ENCODE data around the gene VWDE.

The VWDE gene

DNA sequence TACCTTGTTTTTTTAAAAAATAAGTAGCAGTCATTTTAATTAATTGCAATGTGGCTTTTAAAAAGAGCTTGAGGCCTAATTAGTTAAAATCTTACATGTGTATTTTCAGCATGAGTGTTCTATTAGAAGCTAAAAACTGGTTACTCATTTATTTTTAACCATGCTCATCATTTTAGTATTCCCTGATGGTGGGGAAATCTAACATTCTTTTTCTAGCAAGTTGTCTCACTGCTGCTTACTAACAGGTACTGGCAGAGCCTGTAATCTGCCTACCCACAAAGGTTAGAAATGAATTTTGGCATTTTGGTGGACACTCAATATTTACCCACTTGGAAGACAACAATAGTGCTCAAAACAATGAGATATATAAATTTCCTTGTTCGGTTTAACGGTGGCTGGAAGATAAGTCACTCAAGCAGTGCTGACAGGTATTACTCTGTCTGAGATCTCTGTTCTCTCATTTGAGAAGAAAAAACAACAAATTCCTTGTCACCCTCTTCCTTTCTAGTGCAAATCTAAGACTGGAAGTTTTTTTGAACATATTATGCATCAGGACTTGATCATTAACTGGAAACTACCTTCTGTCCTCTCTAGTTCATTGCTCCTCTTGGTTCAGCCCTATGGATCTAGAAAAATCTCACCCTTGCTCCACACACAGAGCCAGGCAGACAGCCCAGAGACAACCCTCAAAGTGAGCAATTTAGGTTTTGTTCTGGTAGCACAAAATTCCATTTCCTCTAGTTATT lies 83.3 kb downstream of the VWDE start:
- Histone ChIP-seq H2BK5ac (ENCODE audit: low read depth, low read length, poor library complexity, severe bottlenecking) (no peak overlapping the region), H3K14ac (ENCODE audit: low read length in 2 of 2) (no peak overlapping the region), H4K8ac (ENCODE audit: low read length) (no peak overlapping the region), H3K4me1 (ENCODE audit: control insufficient read depth, insufficient read depth, low read depth, low read length) (no peaks in the 10 kb centered on the region), H3K23ac (ENCODE audit: low read length in 2 of 2) (no peak overlapping the region), H3K4me3 (ENCODE audit: insufficient read depth in 1 of 2, low read depth in 1 of 2, low read length in 2 of 2) (no peak overlapping the region), H3K79me1 (replicated peaks; ENCODE audit: low read length, poor library complexity, severe bottlenecking) (no peaks in the 10 kb centered on the region), H2BK12ac (ENCODE audit: low read length in 2 of 2) (no peak overlapping the region), H4K91ac (ENCODE audit: low read length) (no peak overlapping the region), H3K27me3 (ENCODE audit: control insufficient read depth in 1 of 2, insufficient read depth in 1 of 2, low read length in 2 of 2) (no peaks in the 10 kb centered on the region), H3K36me3 (ENCODE audit: control insufficient read depth in 1 of 2, insufficient read depth in 2 of 2, low read depth in 1 of 2, low read length in 2 of 2) (no peaks in the 10 kb centered on the region), H3K9ac (ENCODE audit: low read length) (no peak overlapping the region), H3K9me3 (ENCODE audit: control insufficient read depth, low read length) (no peaks in the 10 kb centered on the region), H3K18ac (ENCODE audit: low read depth in 1 of 2, low read length in 2 of 2) (no peak overlapping the region), H3K4ac (ENCODE audit: low read depth in 1 of 2, low read length in 2 of 2) (no peak overlapping the region), H3K27ac (ENCODE audit: low read length, poor library complexity, severe bottlenecking) (no peak overlapping the region), H2AK5ac (ENCODE audit: low read length, severe bottlenecking) (no peak overlapping the region), H2AFZ (ENCODE audit: low read depth, low read length) (no peak overlapping the region), H2BK15ac (ENCODE audit: low read depth, poor library complexity, severe bottlenecking) (no peak overlapping the region), H2BK120ac (ENCODE audit: low read depth, low read length) (no peak overlapping the region), H3K4me2 (ENCODE audit: low read length, poor library complexity, severe bottlenecking) (no peak overlapping the region)
- no peak for DNase-seq
- 94% methylated on average over 2 of the region's 2 CpGs for WGBS

DNA sequence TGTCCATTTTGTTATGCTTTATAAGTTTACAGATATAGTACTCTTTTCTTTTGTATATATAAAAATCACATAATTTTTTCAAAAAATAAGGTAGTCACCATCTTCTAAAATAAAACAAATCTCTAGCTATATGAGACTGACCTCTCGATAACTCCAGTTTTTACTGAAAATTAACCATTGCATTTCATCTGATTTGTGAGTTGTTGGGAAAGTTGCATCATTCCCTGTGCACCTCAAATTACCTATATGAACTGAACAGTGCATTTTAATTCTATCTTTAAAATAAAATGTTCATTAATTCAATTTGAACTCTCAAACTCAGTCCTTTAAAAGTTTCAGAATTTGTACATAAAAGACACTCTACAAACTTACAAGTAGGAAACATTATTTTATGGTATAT lies 86.0 kb downstream of the VWDE start:
- no peaks in the 10 kb centered on the region for H3K9me3 ChIP-seq (ENCODE audit: control insufficient read depth, low read length)
- H4K8ac ChIP-seq (ENCODE audit: low read length), result no peak overlapping the region
- H2AK5ac ChIP-seq (ENCODE audit: low read length, severe bottlenecking), result no peak overlapping the region
- H2BK12ac ChIP-seq (ENCODE audit: low read length in 2 of 2), result no peak overlapping the region
- no peaks in the 10 kb centered on the region for H3K4me1 ChIP-seq (ENCODE audit: control insufficient read depth, insufficient read depth, low read depth, low read length)
- no peak overlapping the region for H3K4ac ChIP-seq (ENCODE audit: low read depth in 1 of 2, low read length in 2 of 2)
- H3K4me3 ChIP-seq (ENCODE audit: insufficient read depth in 1 of 2, low read depth in 1 of 2, low read length in 2 of 2), result no peak overlapping the region
- no peak overlapping the region for H2BK15ac ChIP-seq (ENCODE audit: low read depth, poor library complexity, severe bottlenecking)
- no peak overlapping the region for H2BK5ac ChIP-seq (ENCODE audit: low read depth, low read length, poor library complexity, severe bottlenecking)
- DNase-seq, result no peak
- H4K91ac ChIP-seq (ENCODE audit: low read length), result no peak overlapping the region
- H3K18ac ChIP-seq (ENCODE audit: low read depth in 1 of 2, low read length in 2 of 2), result no peak overlapping the region
- H2BK120ac ChIP-seq (ENCODE audit: low read depth, low read length), result no peak overlapping the region
- no peaks in the 10 kb centered on the region for H3K36me3 ChIP-seq (ENCODE audit: control insufficient read depth in 1 of 2, insufficient read depth in 2 of 2, low read depth in 1 of 2, low read length in 2 of 2)
- H3K23ac ChIP-seq (ENCODE audit: low read length in 2 of 2), result no peak overlapping the region
- no peak overlapping the region for H3K9ac ChIP-seq (ENCODE audit: low read length)
- WGBS, result no CpG with 5 or more reads among the region's 1 CpG
- no peak overlapping the region for H3K27ac ChIP-seq (ENCODE audit: low read length, poor library complexity, severe bottlenecking)
- no peaks in the 10 kb centered on the region for H3K27me3 ChIP-seq (ENCODE audit: control insufficient read depth in 1 of 2, insufficient read depth in 1 of 2, low read length in 2 of 2)
- H3K79me1 ChIP-seq (replicated peaks; ENCODE audit: low read length, poor library complexity, severe bottlenecking), result no peaks in the 10 kb centered on the region
- H3K14ac ChIP-seq (ENCODE audit: low read length in 2 of 2), result no peak overlapping the region
- H3K4me2 ChIP-seq (ENCODE audit: low read length, poor library complexity, severe bottlenecking), result no peak overlapping the region
- H2AFZ ChIP-seq (ENCODE audit: low read depth, low read length), result no peak overlapping the region

DNA sequence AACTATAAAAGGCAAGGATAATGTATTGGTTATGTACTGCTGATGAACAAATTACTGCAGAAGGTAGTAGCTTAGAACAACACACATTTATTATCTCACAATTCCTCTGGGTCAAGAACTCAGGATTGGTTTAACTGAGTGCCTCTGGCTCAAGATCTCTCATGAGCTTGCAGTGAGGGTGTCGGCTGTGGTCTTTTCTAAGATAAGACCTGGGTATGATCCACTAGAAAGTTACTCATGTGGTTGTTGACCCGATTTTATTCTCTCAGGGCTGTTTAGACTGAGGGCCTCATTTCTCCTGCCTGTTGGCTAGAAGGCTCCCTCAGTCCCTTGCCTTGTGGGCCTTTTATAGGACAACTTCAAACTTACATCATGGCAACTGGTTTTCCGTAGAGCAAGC lies 86.7 kb downstream of the VWDE start:
- no peak overlapping the region for H2AK5ac ChIP-seq (ENCODE audit: low read length, severe bottlenecking)
- no peaks in the 10 kb centered on the region for H3K4me1 ChIP-seq (ENCODE audit: control insufficient read depth, insufficient read depth, low read depth, low read length)
- H2BK12ac ChIP-seq (ENCODE audit: low read length in 2 of 2), result no peak overlapping the region
- H2BK5ac ChIP-seq (ENCODE audit: low read depth, low read length, poor library complexity, severe bottlenecking), result no peak overlapping the region
- DNase-seq, result no peak
- H3K9me3 ChIP-seq (ENCODE audit: control insufficient read depth, low read length), result no peaks in the 10 kb centered on the region
- H2BK15ac ChIP-seq (ENCODE audit: low read depth, poor library complexity, severe bottlenecking), result no peak overlapping the region
- H3K14ac ChIP-seq (ENCODE audit: low read length in 2 of 2), result no peak overlapping the region
- no peak overlapping the region for H3K23ac ChIP-seq (ENCODE audit: low read length in 2 of 2)
- H3K4me2 ChIP-seq (ENCODE audit: low read length, poor library complexity, severe bottlenecking), result no peak overlapping the region
- no peak overlapping the region for H3K18ac ChIP-seq (ENCODE audit: low read depth in 1 of 2, low read length in 2 of 2)
- no peaks in the 10 kb centered on the region for H3K36me3 ChIP-seq (ENCODE audit: control insufficient read depth in 1 of 2, insufficient read depth in 2 of 2, low read depth in 1 of 2, low read length in 2 of 2)
- no peaks in the 10 kb centered on the region for H3K27me3 ChIP-seq (ENCODE audit: control insufficient read depth in 1 of 2, insufficient read depth in 1 of 2, low read length in 2 of 2)
- H2BK120ac ChIP-seq (ENCODE audit: low read depth, low read length), result no peak overlapping the region
- H3K79me1 ChIP-seq (replicated peaks; ENCODE audit: low read length, poor library complexity, severe bottlenecking), result no peaks in the 10 kb centered on the region
- no peak overlapping the region for H3K4me3 ChIP-seq (ENCODE audit: insufficient read depth in 1 of 2, low read depth in 1 of 2, low read length in 2 of 2)
- no peak overlapping the region for H4K8ac ChIP-seq (ENCODE audit: low read length)
- H3K9ac ChIP-seq (ENCODE audit: low read length), result no peak overlapping the region
- no peak overlapping the region for H2AFZ ChIP-seq (ENCODE audit: low read depth, low read length)
- H3K27ac ChIP-seq (ENCODE audit: low read length, poor library complexity, severe bottlenecking), result no peak overlapping the region
- no peak overlapping the region for H4K91ac ChIP-seq (ENCODE audit: low read length)
- H3K4ac ChIP-seq (ENCODE audit: low read depth in 1 of 2, low read length in 2 of 2), result no peak overlapping the region
- 93% methylated on average over 2 of the region's 3 CpGs for WGBS

DNA sequence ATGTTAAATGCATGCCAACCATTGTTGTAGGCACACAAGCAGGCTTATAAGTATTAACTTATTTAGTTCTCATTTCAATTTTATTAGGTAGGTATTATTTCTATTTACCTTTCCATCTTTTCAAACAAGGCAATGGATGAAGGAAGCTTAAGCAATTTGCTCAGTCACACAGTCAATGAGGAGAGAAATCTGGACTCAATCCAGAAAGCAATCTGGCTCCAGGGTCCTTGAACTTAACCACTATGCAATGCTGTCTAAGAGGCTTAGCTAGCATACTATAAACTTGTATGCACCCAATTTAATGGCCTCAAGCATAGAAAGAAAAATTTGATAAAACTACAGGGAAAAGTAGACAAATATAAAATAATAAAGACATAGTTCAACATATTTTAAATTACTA lies 88.6 kb downstream of the VWDE start:
- Histone ChIP-seq H3K4me2 (ENCODE audit: low read length, poor library complexity, severe bottlenecking) (no peak overlapping the region), H3K4ac (ENCODE audit: low read depth in 1 of 2, low read length in 2 of 2) (no peak overlapping the region), H2BK5ac (ENCODE audit: low read depth, low read length, poor library complexity, severe bottlenecking) (no peak overlapping the region), H3K18ac (ENCODE audit: low read depth in 1 of 2, low read length in 2 of 2) (no peak overlapping the region), H2AFZ (ENCODE audit: low read depth, low read length) (no peak overlapping the region), H3K14ac (ENCODE audit: low read length in 2 of 2) (no peak overlapping the region), H3K4me3 (ENCODE audit: insufficient read depth in 1 of 2, low read depth in 1 of 2, low read length in 2 of 2) (no peak overlapping the region), H3K27me3 (ENCODE audit: control insufficient read depth in 1 of 2, insufficient read depth in 1 of 2, low read length in 2 of 2) (no peaks in the 10 kb centered on the region), H4K8ac (ENCODE audit: low read length) (no peak overlapping the region), H4K91ac (ENCODE audit: low read length) (no peak overlapping the region), H3K23ac (ENCODE audit: low read length in 2 of 2) (no peak overlapping the region), H2BK120ac (ENCODE audit: low read depth, low read length) (no peak overlapping the region), H2AK5ac (ENCODE audit: low read length, severe bottlenecking) (no peak overlapping the region), H2BK12ac (ENCODE audit: low read length in 2 of 2) (no peak overlapping the region), H3K27ac (ENCODE audit: low read length, poor library complexity, severe bottlenecking) (no peak overlapping the region), H3K9me3 (ENCODE audit: control insufficient read depth, low read length) (no peaks in the 10 kb centered on the region), H3K4me1 (ENCODE audit: control insufficient read depth, insufficient read depth, low read depth, low read length) (no peaks in the 10 kb centered on the region), H3K79me1 (replicated peaks; ENCODE audit: low read length, poor library complexity, severe bottlenecking) (no peaks in the 10 kb centered on the region), H2BK15ac (ENCODE audit: low read depth, poor library complexity, severe bottlenecking) (no peak overlapping the region), H3K36me3 (ENCODE audit: control insufficient read depth in 1 of 2, insufficient read depth in 2 of 2, low read depth in 1 of 2, low read length in 2 of 2) (no peaks in the 10 kb centered on the region), H3K9ac (ENCODE audit: low read length) (no peak overlapping the region)
- peak; percentile 19 for DNase-seq
